GM19452 (cell line): ENCODE results near the gene OSBPL9.
"Not testable (repeated sequence)": the region's sequence is repeated elsewhere in the genome, so short reads cannot be mapped to it uniquely, and the experiment has no call there.

ENCODE experiments used
- ATAC-seq: cut with Tn5 transposase; IDR thresholded peaks from one replicate; pipeline ENCODE4 v1.9.1; 2021; ENCODE audit not compliant: unreplicated experiment

OSBPL9 gene

GRCh38 chr1:51605961-51606723 lies 10.8 kb upstream of the OSBPL9 start:
- ATAC-seq, result no peak

GRCh38 chr1:51607681-51608095 lies 9.2 kb upstream of the OSBPL9 start:
- no peak for ATAC-seq

GRCh38 chr1:51610104-51610503 lies 6.8 kb upstream of the OSBPL9 start:
- ATAC-seq, result not testable (repeated sequence)

GRCh38 chr1:51610637-51611036 lies 6.3 kb upstream of the OSBPL9 start:
- no peak for ATAC-seq

- ATAC-seq, result no peak
These were observed 4.4 kb upstream of the OSBPL9 start for GRCh38 chr1:51612447-51612961.

DNA sequence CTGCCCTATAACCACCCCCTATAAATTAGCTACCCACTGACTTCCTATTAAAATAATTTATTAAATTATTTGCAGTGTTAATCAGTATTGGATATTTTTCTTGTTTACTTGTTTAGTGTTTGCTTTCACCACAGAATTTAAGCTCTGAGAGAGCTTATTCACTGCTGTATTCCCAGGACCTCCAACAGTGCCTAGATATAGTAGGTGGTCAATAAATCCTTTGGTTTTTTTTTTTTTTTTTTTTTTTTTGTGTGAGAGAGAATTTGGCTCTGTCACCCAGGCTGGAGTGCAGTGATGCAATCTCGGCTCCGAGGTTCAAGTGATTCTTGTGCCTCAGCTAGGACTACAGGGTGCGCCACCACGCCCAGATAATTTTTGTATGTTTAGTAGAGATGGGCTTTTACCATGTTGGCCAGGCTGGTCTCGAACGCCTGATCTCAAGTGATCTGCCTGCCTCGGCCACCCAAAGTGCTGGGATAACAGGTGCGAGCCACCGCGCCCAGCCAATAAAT lies 1.1 kb upstream of the OSBPL9 start:
- ATAC-seq, result no peak

GRCh38 chr1:51616490-51616889 lies 402 bp upstream of the OSBPL9 start:
- ATAC-seq, result no peak

- no peak for ATAC-seq
These were observed 1.8 kb downstream of the OSBPL9 start for GRCh38 chr1:51618715-51619114.

- ATAC-seq, result no peak
These were observed 3.6 kb downstream of the OSBPL9 start for GRCh38 chr1:51620470-51620869.

DNA sequence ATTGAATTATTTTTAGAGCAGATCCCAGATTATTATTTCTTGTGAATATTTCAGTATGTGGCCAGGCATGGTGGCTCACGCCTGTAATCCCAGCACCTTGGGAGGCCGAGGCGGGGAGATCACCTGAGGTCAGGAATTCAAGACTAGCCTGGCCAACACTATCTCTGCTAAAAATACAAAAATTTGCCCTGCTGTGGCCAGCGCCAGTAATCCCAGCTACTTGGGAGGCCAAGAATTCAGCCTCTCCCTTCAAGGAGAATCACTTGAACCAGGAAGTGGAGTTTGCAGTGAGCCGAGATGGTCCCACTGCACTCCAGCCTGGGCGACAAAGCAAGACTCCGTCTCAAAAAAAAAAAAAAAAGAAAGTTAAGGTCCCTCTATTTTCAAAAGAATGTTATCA lies 4.3 kb downstream of the OSBPL9 start:
- no peak for ATAC-seq

GRCh38 chr1:51621841-51622454 lies 5.1 kb downstream of the OSBPL9 start:
- ATAC-seq, result no peak

GRCh38 chr1:51622455-51622913 lies 5.6 kb downstream of the OSBPL9 start:
- no peak for ATAC-seq

- no peak for ATAC-seq
These were observed 6.1 kb downstream of the OSBPL9 start for GRCh38 chr1:51623025-51623424.

DNA sequence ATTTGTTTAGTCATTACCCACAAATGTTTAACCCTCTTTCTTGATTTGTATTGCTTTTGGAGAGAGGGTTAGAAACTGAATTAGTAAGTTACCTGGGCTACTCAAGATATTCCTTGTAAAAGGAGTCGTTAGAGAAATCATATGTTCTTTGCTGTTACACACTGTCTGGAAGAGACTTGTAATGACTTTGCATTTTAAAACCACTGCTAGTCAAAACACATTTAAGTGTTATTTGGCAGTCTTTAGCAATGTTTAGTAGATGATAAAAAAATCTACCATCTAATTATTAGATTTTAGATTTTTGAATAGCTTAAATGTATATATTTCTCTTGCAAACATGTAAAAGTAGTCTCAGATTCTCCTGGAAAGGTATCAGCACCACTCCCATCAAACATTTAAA lies 6.6 kb downstream of the OSBPL9 start:
- ATAC-seq, result no peak

- ATAC-seq, result no peak
These were observed 8.0 kb downstream of the OSBPL9 start for GRCh38 chr1:51624855-51625254.

GRCh38 chr1:51627672-51628071 lies 10.8 kb downstream of the OSBPL9 start:
- ATAC-seq, result no peak

DNA sequence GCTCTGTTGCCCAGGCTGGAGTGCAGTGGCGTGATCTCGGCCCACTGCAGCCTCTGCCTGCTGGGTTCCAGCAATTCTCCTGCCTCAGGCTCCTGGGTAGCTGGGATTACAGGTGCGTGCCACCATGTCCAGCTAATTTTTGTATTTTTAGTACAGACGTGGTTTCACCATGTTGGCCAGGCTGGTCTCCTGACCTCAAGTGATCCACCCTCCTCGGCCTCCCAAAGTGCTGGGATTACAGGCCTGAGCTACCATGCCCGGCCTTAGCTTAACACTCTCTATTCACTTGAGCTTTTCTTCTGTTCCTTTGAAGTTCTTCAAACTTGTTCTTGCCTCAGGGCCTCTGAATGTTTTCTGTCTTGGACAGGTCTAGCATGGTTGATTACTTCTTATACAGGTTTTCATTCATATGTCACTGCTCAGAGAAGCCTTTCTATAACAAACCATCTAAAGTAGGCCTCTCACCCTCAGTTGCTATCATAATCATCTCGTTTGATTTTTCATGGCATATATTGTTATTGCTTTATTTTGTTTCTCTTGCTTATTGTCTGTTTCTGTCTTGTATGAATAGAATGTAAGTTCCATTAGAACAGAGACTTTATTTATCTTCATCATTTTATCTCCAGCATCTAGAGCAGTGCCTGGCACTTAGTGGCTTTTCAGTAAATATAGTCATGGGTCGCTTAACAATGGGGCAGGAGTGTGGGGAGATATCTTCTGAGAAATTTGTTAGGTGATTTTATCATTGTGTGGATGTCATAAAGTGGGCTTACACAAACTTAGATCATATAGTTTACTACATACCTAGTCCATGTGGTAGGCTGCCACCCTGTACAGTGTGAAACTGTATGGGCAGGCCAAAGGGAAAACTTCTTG lies 12.1 kb downstream of the OSBPL9 start:
- ATAC-seq, result no peak

- ATAC-seq, result no peak
These were observed 13.0 kb downstream of the OSBPL9 start for GRCh38 chr1:51629918-51630317.

GRCh38 chr1:51630393-51630792 lies 13.5 kb downstream of the OSBPL9 start:
- ATAC-seq, result no peak

- ATAC-seq, result no peak
These were observed 14.0 kb downstream of the OSBPL9 start for GRCh38 chr1:51630922-51631321.

DNA sequence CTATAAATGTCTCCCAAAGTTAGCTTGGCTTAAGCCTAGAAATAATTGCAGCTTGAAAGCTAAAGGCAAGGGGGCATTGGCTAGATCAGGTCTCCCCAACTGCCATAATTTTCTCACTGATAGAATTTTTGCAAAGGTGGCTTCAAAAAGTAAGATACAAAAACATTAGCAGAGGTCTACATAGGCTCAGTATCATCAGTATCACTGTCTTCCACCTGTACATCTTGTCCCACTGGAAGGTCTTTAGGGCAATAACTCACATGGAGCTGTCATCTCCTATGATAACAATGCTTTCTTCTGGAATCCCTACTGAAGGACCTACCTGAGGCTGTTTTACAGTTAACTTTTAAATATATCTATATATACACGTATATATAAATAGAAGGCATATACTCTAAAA lies 14.9 kb downstream of the OSBPL9 start:
- no peak for ATAC-seq
